PFSK-1 (cell line): ENCODE measurements around the gene SLC13A2.

Source experiments
- POLR2AphosphoS5 ChIP-seq: IDR thresholded peaks from 2 replicates; pipeline ENCODE4 v1.6.1; 2012; ENCODE audit warnings: low read depth, mild to moderate bottlenecking, control low read depth, low read length, moderate library complexity
- REST ChIP-seq, 2 experiments: IDR thresholded peaks; 2 replicates each; pipeline versions ENCODE4 v1.6.1 to v1.8.0; 2011 to 2012; ENCODE audit warnings: low read depth in 2 of 2, low read length in 2 of 2, control low read depth in 1 of 2, inconsistent platforms in 1 of 2, mild to moderate bottlenecking in 1 of 2, moderate library complexity in 1 of 2; ENCODE audit not compliant: insufficient read depth in 1 of 2
- SIN3A ChIP-seq: IDR thresholded peaks from 2 replicates; pipeline ENCODE4 v1.6.1; 2012; ENCODE audit warnings: mild to moderate bottlenecking, low read length, moderate library complexity, borderline replicate concordance; ENCODE audit not compliant: insufficient read depth
- TAF1 ChIP-seq: IDR thresholded peaks from 2 replicates; pipeline ENCODE4 v1.6.1; 2012; ENCODE audit warnings: low read length, control low read depth, borderline replicate concordance; ENCODE audit not compliant: insufficient read depth

- TF ChIP-seq REST (IDR thresholded peaks at IDR 0.05; ENCODE audit: insufficient read depth in 1 of 2, low read depth in 2 of 2, low read length in 2 of 2) (no peak), POLR2AphosphoS5 (no peak), TAF1 (no peak), SIN3A (no peak)
Measured at GRCh38 chr17:28519236-28519635, 45.8 kb downstream of the SLC13A2 start.
